Measurements from ENCODE around the gene PPFIBP1. TPM values are rescaled to one million over a fixed set of nuclear protein-coding genes. Genes with fewer than 3 reads are reported as not detected.

Gene PPFIBP1
- total RNA-seq (100 to 1,000 TPM in 1 of 2 donors, 10 to 100 TPM in 1; 95.1 to 150 TPM), polyA plus RNA-seq (10 to 100 TPM; 13.6 to 31.2 TPM)
- long read RNA-seq, donor 1, partial matches to known transcripts = 0 of 6 reads
- long read RNA-seq, donor 1, other reads (novel, unspliced or antisense) = 0 of 6 reads
- long read RNA-seq, donor 2, transcript PPFIBP1-218 (1 exons, 1,565 nt) = major isoform, 5 of 8 reads
- long read RNA-seq, donor 2, partial matches to known transcripts = 0 of 8 reads
- long read RNA-seq, donor 2, other reads (novel, unspliced or antisense) = 0 of 8 reads
- long read RNA-seq, donor 3, transcript PPFIBP1-216 (4 exons, 2,805 nt) = major isoform, 5 of 19 reads
- long read RNA-seq, donor 3, partial matches to known transcripts = 5 of 19 reads
- long read RNA-seq, donor 3, other reads (novel, unspliced or antisense) = 0 of 19 reads
- long read RNA-seq, donor 4, partial matches to known transcripts = 0 of 5 reads
- long read RNA-seq, donor 4, other reads (novel, unspliced or antisense) = 0 of 5 reads
- long read RNA-seq, donor 5, partial matches to known transcripts = 45 of 51 reads
- long read RNA-seq, donor 5, other reads (novel, unspliced or antisense) = 0 of 51 reads

DNA sequence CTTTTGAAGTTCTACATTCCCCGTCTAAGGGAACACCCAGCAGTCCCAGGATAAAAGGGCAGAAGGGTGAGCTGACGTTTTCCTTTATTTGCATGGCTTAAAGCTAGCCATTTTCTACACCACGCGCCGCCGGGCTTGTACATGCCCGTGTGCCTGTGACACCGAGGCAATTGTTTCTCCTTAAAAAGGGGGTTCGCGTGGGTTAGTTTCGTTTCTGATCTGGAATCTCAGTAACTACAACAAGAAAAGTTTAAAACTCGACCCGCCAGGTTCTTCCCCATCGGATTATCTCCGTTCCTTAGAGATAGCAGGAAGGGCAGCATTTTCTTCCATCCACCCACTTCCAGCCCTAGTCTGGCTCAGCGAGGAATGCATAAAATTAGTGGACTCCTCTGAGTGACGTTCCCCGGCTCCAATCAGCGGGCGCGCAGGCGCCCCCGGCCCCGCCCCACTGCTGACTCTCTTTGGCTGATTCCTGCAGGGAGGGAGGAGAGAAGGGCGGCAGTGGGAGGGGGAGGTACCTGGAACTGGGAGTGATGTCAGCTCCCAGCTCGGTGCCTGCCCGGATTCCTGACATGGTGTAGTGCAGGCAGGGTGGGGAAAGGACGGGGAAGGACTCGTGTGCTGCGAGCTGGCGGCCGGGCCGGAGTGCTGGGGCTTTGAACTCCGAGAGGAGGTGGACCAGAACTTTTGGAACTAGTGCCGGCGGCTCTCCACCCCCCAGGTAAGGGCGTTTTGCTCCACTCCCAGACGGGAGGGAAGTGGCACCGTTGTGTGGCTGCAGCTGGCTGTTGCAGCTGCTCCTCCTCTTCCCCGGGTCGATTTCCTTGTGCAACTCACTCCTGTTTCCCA is at the start of gene PPFIBP1:
PPFIBP1 (plus strand) TSS at position 565 of the 852 bp plus-strand sequence. CDS start 109,191 bp downstream, outside the sequence.
- ATAC-seq (ENCODE audit: insufficient read depth, low FRiP score) = peak; percentile 98
- no peaks in the 10 kb centered on the region for H3K27me3 ChIP-seq (ENCODE audit: control insufficient read depth in 3 of 3, insufficient read depth in 3 of 3, low read length in 2 of 3)
- H3K4me1 ChIP-seq (ENCODE audit: control insufficient read depth in 5 of 5, insufficient read depth in 5 of 5, low read length in 5 of 5) = peaks cover 9 to 43% (median 11%) of the 10 kb centered on the region in 5 donors
- no peaks in the 10 kb centered on the region for H3K9me3 ChIP-seq (ENCODE audit: control insufficient read depth in 4 of 4, insufficient read depth in 3 of 4, low read length in 3 of 4)
- TF ChIP-seq CTCF (IDR thresholded peaks at IDR 0.05; ENCODE audit: control extremely low read depth, extremely low read depth) = no peak
- peak within 1 kb of the TSS; percentile 86 to 93 for H3K9ac ChIP-seq (ENCODE audit: insufficient read depth in 1 of 2, low read length in 2 of 2)
- DNase-seq = peak; percentile 99 to 100 (median 99)
- peak within 1 kb of the TSS; percentile 65 for H3K4me3 ChIP-seq
- 0 to 1% methylated on average over 41 of the region's 41 CpGs for WGBS, 2 donors
- no peaks in the 10 kb centered on the region for H3K36me3 ChIP-seq (ENCODE audit: control insufficient read depth in 4 of 4, insufficient read depth in 4 of 4, low read length in 4 of 4)
- peak within 1 kb of the TSS; percentile 92 to 96 for H3K27ac ChIP-seq (ENCODE audit: low read depth in 1 of 2, low read length in 1 of 2)

- Histone ChIP-seq H3K27ac (ENCODE audit: low read depth in 1 of 2, low read length in 1 of 2) (no peak overlapping the region), H3K36me3 (ENCODE audit: control insufficient read depth in 4 of 4, insufficient read depth in 4 of 4, low read length in 4 of 4) (no peaks in the 10 kb centered on the region), H3K9ac (ENCODE audit: insufficient read depth in 1 of 2, low read length in 2 of 2) (no peak overlapping the region), H3K4me3 (no peak overlapping the region), H3K27me3 (ENCODE audit: control insufficient read depth in 3 of 3, insufficient read depth in 3 of 3, low read length in 2 of 3) (no peaks in the 10 kb centered on the region), H3K9me3 (ENCODE audit: control insufficient read depth in 4 of 4, insufficient read depth in 3 of 4, low read length in 3 of 4) (peaks cover 0 to 14% (median 8%) of the 10 kb centered on the region in 4 donors), H3K4me1 (ENCODE audit: control insufficient read depth in 5 of 5, insufficient read depth in 5 of 5, low read length in 5 of 5) (peaks cover 0 to 6% (median 0%) of the 10 kb centered on the region in 5 donors)
- TF ChIP-seq CTCF (IDR thresholded peaks at IDR 0.05; ENCODE audit: control extremely low read depth, extremely low read depth) = no peak
- ATAC-seq (ENCODE audit: insufficient read depth, low FRiP score) (no peak), DNase-seq (no peak)
- WGBS, 2 donors = 67 to 76% methylated on average over 3 of the region's 3 CpGs
Observed at GRCh38 chr12:27474344-27474743, 49.7 kb upstream of the PPFIBP1 start.

GRCh38 chr12:27477049-27477448 is 47.0 kb upstream of the PPFIBP1 start:
- Histone ChIP-seq H3K9ac (ENCODE audit: insufficient read depth in 1 of 2, low read length in 2 of 2) (no peak overlapping the region), H3K9me3 (ENCODE audit: control insufficient read depth in 4 of 4, insufficient read depth in 3 of 4, low read length in 3 of 4) (peaks cover 0 to 14% (median 8%) of the 10 kb centered on the region in 4 donors), H3K4me3 (no peak overlapping the region), H3K27me3 (ENCODE audit: control insufficient read depth in 3 of 3, insufficient read depth in 3 of 3, low read length in 2 of 3) (no peaks in the 10 kb centered on the region), H3K36me3 (ENCODE audit: control insufficient read depth in 4 of 4, insufficient read depth in 4 of 4, low read length in 4 of 4) (no peaks in the 10 kb centered on the region), H3K27ac (ENCODE audit: low read depth in 1 of 2, low read length in 1 of 2) (no peak overlapping the region), H3K4me1 (ENCODE audit: control insufficient read depth in 5 of 5, insufficient read depth in 5 of 5, low read length in 5 of 5) (peaks cover 0 to 6% (median 0%) of the 10 kb centered on the region in 5 donors)
- DNase-seq = no peak
- ATAC-seq (ENCODE audit: insufficient read depth, low FRiP score) = no peak
- no peak for TF ChIP-seq CTCF (IDR thresholded peaks at IDR 0.05; ENCODE audit: control extremely low read depth, extremely low read depth)

All from lung (tissue), 16 donors.